Loucy (cell line): ENCODE measurements around the gene RXRA.

ENCODE experiments used
- CTCF ChIP-seq: fragments of 200-600 bp; sonication (generic); conservative IDR thresholded peaks from 2 replicates; pipeline ENCODE4 v1.5.1; 2014; ENCODE audit warnings: mild to moderate bottlenecking, antibody characterized with exemption, low read length
- EZH2phosphoT487 ChIP-seq: fragments of 200-600 bp; IDR thresholded peaks from 2 replicates; pipeline ENCODE4 v1.6.1; 2018; ENCODE audit warnings: antibody characterized with exemption, mild to moderate bottlenecking, moderate library complexity, borderline replicate concordance

DNA sequence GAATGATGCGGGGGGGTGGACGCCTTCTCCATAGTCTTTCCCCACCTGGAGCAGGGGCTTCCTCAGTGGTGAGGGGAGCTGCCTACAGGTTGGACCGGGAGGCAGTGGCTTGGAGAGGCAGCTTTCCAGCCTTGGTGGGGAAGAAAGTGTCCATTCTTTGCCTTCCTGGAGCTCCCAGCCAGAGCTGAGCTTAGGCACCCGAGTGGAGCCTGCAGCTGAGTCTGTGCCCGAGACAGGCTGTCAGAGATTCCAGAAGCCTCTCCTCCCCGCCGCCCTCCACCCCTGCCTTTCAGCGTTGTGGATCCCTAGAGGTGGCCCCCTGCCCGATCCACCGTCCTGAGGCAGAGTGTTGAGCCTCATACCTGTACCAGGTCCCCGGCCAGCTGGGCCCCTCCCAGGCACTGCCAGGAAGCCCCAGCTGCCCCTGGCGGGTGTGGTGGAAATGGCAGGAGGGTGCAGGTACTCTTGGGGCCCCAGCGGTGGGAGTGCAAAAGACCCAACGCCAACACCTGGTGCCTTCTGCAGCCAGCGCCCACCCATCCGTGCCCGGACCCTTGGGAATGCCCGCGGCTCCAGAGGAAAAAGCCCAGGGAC, 112.0 kb downstream of the RXRA start:
- TF ChIP-seq CTCF = no peak
- no peak for TF ChIP-seq EZH2phosphoT487
